Measurements from ENCODE around the gene CHCHD6.

CHCHD6 gene

GRCh38 chr3:126895178-126896066 lies 191.4 kb downstream of the CHCHD6 start:
- DNase-seq (ENCODE audit: low spot score) = peak; percentile 59

GRCh38 chr3:126896067-126896441 lies 192.0 kb downstream of the CHCHD6 start:
- no peak for DNase-seq (ENCODE audit: low spot score)

- no peak for DNase-seq (ENCODE audit: low spot score)
Measured at GRCh38 chr3:126896968-126897367, 192.9 kb downstream of the CHCHD6 start.

GRCh38 chr3:126897943-126898342 lies 193.9 kb downstream of the CHCHD6 start:
- DNase-seq (ENCODE audit: low spot score) = no peak

GRCh38 chr3:126900859-126901540 lies 197.0 kb downstream of the CHCHD6 start:
- no peak for DNase-seq (ENCODE audit: low spot score)

GRCh38 chr3:126901631-126902030 lies 197.6 kb downstream of the CHCHD6 start:
- no peak for DNase-seq (ENCODE audit: low spot score)

- no peak for DNase-seq (ENCODE audit: low spot score)
Measured at GRCh38 chr3:126903521-126903920, 199.5 kb downstream of the CHCHD6 start.

GRCh38 chr3:126907557-126907956 lies 203.5 kb downstream of the CHCHD6 start:
- DNase-seq (ENCODE audit: low spot score) = no peak

GRCh38 chr3:126908752-126909275 lies 204.8 kb downstream of the CHCHD6 start:
- no peak for DNase-seq (ENCODE audit: low spot score)

- DNase-seq (ENCODE audit: low spot score) = no peak
Measured at GRCh38 chr3:126910231-126910630, 206.2 kb downstream of the CHCHD6 start.

GRCh38 chr3:126911162-126912026 lies 207.4 kb downstream of the CHCHD6 start:
- DNase-seq (ENCODE audit: low spot score) = peak; percentile 87

GRCh38 chr3:126912027-126912422 lies 208.0 kb downstream of the CHCHD6 start:
- DNase-seq (ENCODE audit: low spot score) = no peak

GRCh38 chr3:126912491-126913195 lies 208.6 kb downstream of the CHCHD6 start:
- DNase-seq (ENCODE audit: low spot score) = no peak

GRCh38 chr3:126913524-126913923 lies 209.5 kb downstream of the CHCHD6 start:
- no peak for DNase-seq (ENCODE audit: low spot score)

GRCh38 chr3:126914226-126914625 lies 210.2 kb downstream of the CHCHD6 start:
- no peak for DNase-seq (ENCODE audit: low spot score)

- DNase-seq (ENCODE audit: low spot score) = no peak
Measured at GRCh38 chr3:126915015-126915414, 211.0 kb downstream of the CHCHD6 start.

- no peak for DNase-seq (ENCODE audit: low spot score)
Measured at GRCh38 chr3:126916546-126916945, 212.5 kb downstream of the CHCHD6 start.

GRCh38 chr3:126917232-126917804 lies 213.3 kb downstream of the CHCHD6 start:
- no peak for DNase-seq (ENCODE audit: low spot score)

GRCh38 chr3:126918355-126918821 lies 214.3 kb downstream of the CHCHD6 start:
- no peak for DNase-seq (ENCODE audit: low spot score)

GRCh38 chr3:126921085-126921824 lies 217.2 kb downstream of the CHCHD6 start:
- no peak for DNase-seq (ENCODE audit: low spot score)

Measured in pons (tissue), 1 donor.